ENCODE results near the gene F7. TPM values are rescaled to one million over a fixed set of nuclear protein-coding genes. Genes with fewer than 3 reads are reported as not detected.
"Not testable (repeated sequence)": the region's sequence is repeated elsewhere in the genome, so short reads cannot be mapped to it uniquely, and the experiment has no call there.

The F7 gene
- total RNA-seq, 1 donor from 2014 or later: not detected

GRCh38 chr13:113105921-113106452, 396 bp downstream of the F7 start:
- Histone ChIP-seq H3K4me3 (ENCODE audit: low read depth, low read length) (no peak overlapping the region), H3K36me3 (ENCODE audit: control insufficient read depth, insufficient read depth, low read length) (no peaks in the 10 kb centered on the region), H3K27me3 (ENCODE audit: control insufficient read depth, insufficient read depth, low read length) (peaks cover 17% of the 10 kb centered on the region)
- FAIRE-seq (no peak), DNase-seq (ENCODE audit: low read depth) (no peak)
- TF ChIP-seq CTCF (IDR thresholded peaks at IDR 0.05; ENCODE audit: insufficient read depth, low read length, severe bottlenecking): no peak

GRCh38 chr13:113106711-113107351, 1.2 kb downstream of the F7 start:
- peaks cover 19% of the 10 kb centered on the region for H3K27me3 ChIP-seq (ENCODE audit: control insufficient read depth, insufficient read depth, low read length)
- H3K4me3 ChIP-seq (ENCODE audit: low read depth, low read length): no peak overlapping the region
- FAIRE-seq (no peak), DNase-seq (ENCODE audit: low read depth) (no peak)
- no peak for TF ChIP-seq CTCF (IDR thresholded peaks at IDR 0.05; ENCODE audit: insufficient read depth, low read length, severe bottlenecking)
- H3K36me3 ChIP-seq (ENCODE audit: control insufficient read depth, insufficient read depth, low read length): no peaks in the 10 kb centered on the region

GRCh38 chr13:113108521-113108920, 2.9 kb downstream of the F7 start:
- not testable (repeated sequence) for H3K4me3 ChIP-seq (ENCODE audit: low read depth, low read length); H3K36me3 ChIP-seq (ENCODE audit: control insufficient read depth, insufficient read depth, low read length); DNase-seq (ENCODE audit: low read depth); FAIRE-seq
- peaks cover 19% of the 10 kb centered on the region for H3K27me3 ChIP-seq (ENCODE audit: control insufficient read depth, insufficient read depth, low read length)

- Histone ChIP-seq H3K4me3 (ENCODE audit: low read depth, low read length) (no peak overlapping the region), H3K27me3 (ENCODE audit: control insufficient read depth, insufficient read depth, low read length) (peaks cover 15% of the 10 kb centered on the region), H3K36me3 (ENCODE audit: control insufficient read depth, insufficient read depth, low read length) (no peaks in the 10 kb centered on the region)
- FAIRE-seq: no peak
- no peak for DNase-seq (ENCODE audit: low read depth)
- TF ChIP-seq CTCF (IDR thresholded peaks at IDR 0.05; ENCODE audit: insufficient read depth, low read length, severe bottlenecking): no peak
Observed at GRCh38 chr13:113109151-113110047, 3.8 kb downstream of the F7 start.

GRCh38 chr13:113110048-113110851, 4.7 kb downstream of the F7 start:
- no peak for DNase-seq (ENCODE audit: low read depth)
- no peaks in the 10 kb centered on the region for H3K36me3 ChIP-seq (ENCODE audit: control insufficient read depth, insufficient read depth, low read length)

More at GRCh38 chr13:113110048-113110851, 4.7 kb downstream of the F7 start:
- FAIRE-seq: no peak
- TF ChIP-seq CTCF (IDR thresholded peaks at IDR 0.05; ENCODE audit: insufficient read depth, low read length, severe bottlenecking): no peak
- Histone ChIP-seq H3K4me3 (ENCODE audit: low read depth, low read length) (no peak overlapping the region), H3K27me3 (ENCODE audit: control insufficient read depth, insufficient read depth, low read length) (peaks cover 15% of the 10 kb centered on the region)
